GM10847 (cell line): ENCODE measurements around the gene SORBS1.

ENCODE experiments used
- POLR2A ChIP-seq: IDR thresholded peaks from 2 replicates; pipeline ENCODE4 v1.6.1; 2011; ENCODE audit not compliant: insufficient read length; ENCODE audit errors: extremely low read depth

The SORBS1 gene

GRCh38 chr10:95306851-95307250 lies 254.3 kb downstream of the SORBS1 start:
- TF ChIP-seq POLR2A, result no peak

- TF ChIP-seq POLR2A, result no peak
Measured at GRCh38 chr10:95306318-95306650, 254.9 kb downstream of the SORBS1 start.

GRCh38 chr10:95305606-95306317 lies 255.4 kb downstream of the SORBS1 start:
- TF ChIP-seq POLR2A, result no peak

GRCh38 chr10:95304976-95305375 lies 256.2 kb downstream of the SORBS1 start:
- TF ChIP-seq POLR2A, result no peak

GRCh38 chr10:95304463-95304862 lies 256.7 kb downstream of the SORBS1 start:
- TF ChIP-seq POLR2A, result no peak

- TF ChIP-seq POLR2A, result no peak
Measured at GRCh38 chr10:95303950-95304349, 257.2 kb downstream of the SORBS1 start.

- no peak for TF ChIP-seq POLR2A
Measured at GRCh38 chr10:95303535-95303934, 257.6 kb downstream of the SORBS1 start.

GRCh38 chr10:95300022-95300539 lies 261.1 kb downstream of the SORBS1 start:
- no peak for TF ChIP-seq POLR2A

- TF ChIP-seq POLR2A, result no peak
Measured at GRCh38 chr10:95297402-95297801, 263.8 kb downstream of the SORBS1 start.

- TF ChIP-seq POLR2A, result no peak
Measured at GRCh38 chr10:95296764-95297163, 264.4 kb downstream of the SORBS1 start.

GRCh38 chr10:95295031-95295755 lies 266.0 kb downstream of the SORBS1 start:
- TF ChIP-seq POLR2A, result peak; percentile 44

- TF ChIP-seq POLR2A, result no peak
Measured at GRCh38 chr10:95293631-95294030, 267.5 kb downstream of the SORBS1 start.

- no peak for TF ChIP-seq POLR2A
Measured at GRCh38 chr10:95291365-95292039, 269.7 kb downstream of the SORBS1 start.

GRCh38 chr10:95290461-95291364 lies 270.5 kb downstream of the SORBS1 start, which contains the start of gene PDLIM1:
PDLIM1 (minus strand) TSS chr10:95291003; CDS start chr10:95290915, 88 bp downstream.
- peak; percentile 72 for TF ChIP-seq POLR2A

- TF ChIP-seq POLR2A, result no peak
Measured at GRCh38 chr10:95289921-95290421, 271.2 kb downstream of the SORBS1 start.
